Measurements from ENCODE around the gene ZNF248. TPM values are rescaled to one million over a fixed set of nuclear protein-coding genes. Genes with fewer than 3 reads are reported as not detected.
A peak's percentile ranks its signal among the peaks of the same experiment; 100 is the strongest.

ZNF248 gene
- total and polyA plus RNA-seq, 9 of the 15 experiments (the other 6 are each of a cell fraction or from before 2014, with no cell fraction given) = 4.5 to 16.5 (median 10.2) TPM

DNA sequence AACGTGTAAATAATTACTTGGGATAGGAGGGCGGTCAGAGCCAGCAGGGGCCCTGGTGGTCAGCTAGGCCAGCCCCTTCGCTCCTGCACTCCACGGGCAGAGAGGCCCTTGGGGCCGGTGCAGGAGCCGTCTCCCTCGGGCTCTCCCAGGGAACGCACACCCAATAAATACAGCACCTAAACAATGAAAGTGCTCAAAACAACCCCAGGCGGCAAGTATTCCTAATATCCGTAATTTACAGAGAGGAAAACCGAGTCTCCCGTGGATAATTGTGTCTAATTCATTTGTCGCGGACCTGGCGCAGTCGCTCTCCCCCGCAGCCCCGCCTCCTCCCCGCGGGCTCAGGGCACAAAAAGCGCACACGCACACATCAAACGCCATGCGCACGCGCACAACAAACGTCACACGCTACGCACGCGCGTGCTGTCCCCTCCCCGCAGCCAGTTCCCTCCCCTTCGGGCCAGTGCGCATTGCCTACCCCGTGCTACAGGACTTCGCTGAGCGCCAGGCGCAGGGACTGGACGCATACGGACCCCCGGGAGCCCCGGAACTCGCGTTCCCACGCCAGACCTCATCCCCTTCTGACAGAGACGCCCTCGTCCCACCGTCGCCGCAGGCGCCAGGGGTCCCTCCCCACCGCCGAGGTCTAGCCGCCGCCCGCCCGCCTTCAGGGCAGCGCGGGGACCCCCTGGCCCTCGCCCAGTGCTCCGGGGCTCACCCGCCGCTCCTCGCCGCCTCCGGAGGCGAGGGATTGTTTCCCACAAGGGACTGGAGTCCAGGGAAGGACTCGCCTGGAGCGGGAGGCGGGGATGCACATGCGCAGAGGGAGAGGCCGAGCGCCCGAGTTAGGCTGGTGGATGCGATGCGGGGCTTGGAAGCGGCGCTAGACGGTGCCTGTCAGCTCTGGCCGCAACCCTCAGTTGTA, at the start of gene ZNF248 (continued):
- TF ChIP-seq, protein P1, sequence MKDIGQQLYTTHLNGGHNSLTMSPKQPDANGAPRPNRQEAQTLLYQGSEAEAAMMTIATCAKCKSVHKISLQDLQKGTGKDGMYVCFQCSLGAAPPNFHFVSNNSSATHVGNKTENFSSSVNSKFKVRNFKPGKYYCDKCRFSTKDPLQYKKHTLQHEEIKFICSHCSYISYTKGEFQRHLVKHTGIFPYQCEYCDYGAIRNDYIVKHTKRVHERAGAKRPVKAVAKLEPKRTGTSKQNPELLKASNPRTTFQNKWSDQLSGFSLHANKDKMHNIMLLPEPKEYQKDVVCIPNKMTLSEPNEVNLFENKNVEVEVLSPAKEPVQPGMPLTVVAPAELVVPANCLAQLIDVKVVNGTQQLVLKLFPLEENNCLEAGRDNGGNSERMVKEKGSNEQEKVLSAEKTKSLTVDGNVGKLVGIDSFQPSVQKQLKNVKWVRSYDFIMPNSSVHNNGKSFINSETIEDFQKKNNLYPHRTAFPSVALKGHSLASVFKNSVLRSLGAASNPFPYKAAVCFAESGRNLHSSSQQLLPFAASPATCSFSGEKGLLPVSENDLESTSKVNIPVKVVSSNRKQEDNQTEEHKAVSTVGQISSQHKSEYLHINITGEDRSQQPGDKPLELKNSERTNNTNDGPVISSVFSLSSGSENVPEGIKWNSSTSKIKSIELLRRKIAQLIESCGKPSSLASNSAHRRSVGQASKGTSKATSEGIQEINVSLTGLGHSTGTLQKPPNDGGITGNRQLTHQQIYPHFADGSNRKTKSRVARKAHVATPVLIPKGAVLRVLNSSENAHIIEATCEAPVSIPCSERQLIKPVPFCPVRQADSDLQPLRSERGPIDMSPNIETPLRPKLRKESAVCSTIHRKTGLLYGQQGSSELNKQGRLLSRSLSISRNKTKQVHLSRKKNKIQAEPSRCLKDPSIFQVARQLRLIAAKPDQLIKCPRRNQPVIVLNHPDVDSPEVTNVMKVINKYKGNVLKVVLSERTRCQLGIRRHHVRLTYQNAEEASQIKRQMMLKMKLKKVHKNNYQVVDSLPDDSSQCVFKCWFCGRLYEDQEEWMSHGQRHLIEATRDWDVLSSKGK (CRISPR knock-in tag; IDR thresholded peaks at IDR 0.05) = no peak
- TF ChIP-seq CBFA2T3 (IDR thresholded peaks at IDR 0.05) = no peak
- TF ChIP-seq YBX1 (IDR thresholded peaks at IDR 0.05) = no peak
- TF ChIP-seq, protein P2, sequence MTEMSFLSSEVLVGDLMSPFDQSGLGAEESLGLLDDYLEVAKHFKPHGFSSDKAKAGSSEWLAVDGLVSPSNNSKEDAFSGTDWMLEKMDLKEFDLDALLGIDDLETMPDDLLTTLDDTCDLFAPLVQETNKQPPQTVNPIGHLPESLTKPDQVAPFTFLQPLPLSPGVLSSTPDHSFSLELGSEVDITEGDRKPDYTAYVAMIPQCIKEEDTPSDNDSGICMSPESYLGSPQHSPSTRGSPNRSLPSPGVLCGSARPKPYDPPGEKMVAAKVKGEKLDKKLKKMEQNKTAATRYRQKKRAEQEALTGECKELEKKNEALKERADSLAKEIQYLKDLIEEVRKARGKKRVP (CRISPR knock-in tag; IDR thresholded peaks at IDR 0.05) = no peak
- TF ChIP-seq SIN3A (IDR thresholded peaks at IDR 0.05; ENCODE audit: borderline replicate concordance in 2 of 2, control insufficient read depth in 1 of 2, low read depth in 2 of 2, low read length in 2 of 2) = no peak; a peak in 1 of 4 replicates
- TF ChIP-seq ZNF140 (CRISPR knock-in tag; IDR thresholded peaks at IDR 0.05) = no peak
- TF ChIP-seq, protein P3, sequence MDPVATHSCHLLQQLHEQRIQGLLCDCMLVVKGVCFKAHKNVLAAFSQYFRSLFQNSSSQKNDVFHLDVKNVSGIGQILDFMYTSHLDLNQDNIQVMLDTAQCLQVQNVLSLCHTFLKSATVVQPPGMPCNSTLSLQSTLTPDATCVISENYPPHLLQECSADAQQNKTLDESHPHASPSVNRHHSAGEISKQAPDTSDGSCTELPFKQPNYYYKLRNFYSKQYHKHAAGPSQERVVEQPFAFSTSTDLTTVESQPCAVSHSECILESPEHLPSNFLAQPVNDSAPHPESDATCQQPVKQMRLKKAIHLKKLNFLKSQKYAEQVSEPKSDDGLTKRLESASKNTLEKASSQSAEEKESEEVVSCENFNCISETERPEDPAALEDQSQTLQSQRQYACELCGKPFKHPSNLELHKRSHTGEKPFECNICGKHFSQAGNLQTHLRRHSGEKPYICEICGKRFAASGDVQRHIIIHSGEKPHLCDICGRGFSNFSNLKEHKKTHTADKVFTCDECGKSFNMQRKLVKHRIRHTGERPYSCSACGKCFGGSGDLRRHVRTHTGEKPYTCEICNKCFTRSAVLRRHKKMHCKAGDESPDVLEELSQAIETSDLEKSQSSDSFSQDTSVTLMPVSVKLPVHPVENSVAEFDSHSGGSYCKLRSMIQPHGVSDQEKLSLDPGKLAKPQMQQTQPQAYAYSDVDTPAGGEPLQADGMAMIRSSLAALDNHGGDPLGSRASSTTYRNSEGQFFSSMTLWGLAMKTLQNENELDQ (CRISPR knock-in tag; IDR thresholded peaks at IDR 0.05; ENCODE audit: borderline replicate concordance) = 0 out of 2 replicates have a peak, but pooled peaks have one; percentile 21
- TF ChIP-seq, protein P4, sequence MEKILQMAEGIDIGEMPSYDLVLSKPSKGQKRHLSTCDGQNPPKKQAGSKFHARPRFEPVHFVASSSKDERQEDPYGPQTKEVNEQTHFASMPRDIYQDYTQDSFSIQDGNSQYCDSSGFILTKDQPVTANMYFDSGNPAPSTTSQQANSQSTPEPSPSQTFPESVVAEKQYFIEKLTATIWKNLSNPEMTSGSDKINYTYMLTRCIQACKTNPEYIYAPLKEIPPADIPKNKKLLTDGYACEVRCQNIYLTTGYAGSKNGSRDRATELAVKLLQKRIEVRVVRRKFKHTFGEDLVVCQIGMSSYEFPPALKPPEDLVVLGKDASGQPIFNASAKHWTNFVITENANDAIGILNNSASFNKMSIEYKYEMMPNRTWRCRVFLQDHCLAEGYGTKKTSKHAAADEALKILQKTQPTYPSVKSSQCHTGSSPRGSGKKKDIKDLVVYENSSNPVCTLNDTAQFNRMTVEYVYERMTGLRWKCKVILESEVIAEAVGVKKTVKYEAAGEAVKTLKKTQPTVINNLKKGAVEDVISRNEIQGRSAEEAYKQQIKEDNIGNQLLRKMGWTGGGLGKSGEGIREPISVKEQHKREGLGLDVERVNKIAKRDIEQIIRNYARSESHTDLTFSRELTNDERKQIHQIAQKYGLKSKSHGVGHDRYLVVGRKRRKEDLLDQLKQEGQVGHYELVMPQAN (IDR thresholded peaks at IDR 0.05; ENCODE audit: borderline replicate concordance) = no peak; the same call in 1 of the 2 replicates
- TF ChIP-seq ZNF695 (CRISPR knock-in tag; IDR thresholded peaks at IDR 0.05) = no peak
- no peak for TF ChIP-seq ZNF174 (CRISPR knock-in tag; IDR thresholded peaks at IDR 0.05)
- TF ChIP-seq TAF15 (IDR thresholded peaks at IDR 0.05; ENCODE audit: low read depth, low read length) = no peak
- no peak for TF ChIP-seq C11orf30 (IDR thresholded peaks at IDR 0.05; ENCODE audit: low read depth)
- TF ChIP-seq RBM17 (IDR thresholded peaks at IDR 0.05; ENCODE audit: borderline replicate concordance, low read depth, low read length) = no peak
- TF ChIP-seq ZNF444 (CRISPR knock-in tag; IDR thresholded peaks at IDR 0.05) = no peak
- no peak for TF ChIP-seq DDX20 (tag; IDR thresholded peaks at IDR 0.05; ENCODE audit: low read depth)
- no peak for TF ChIP-seq STAT5A (IDR thresholded peaks at IDR 0.05; ENCODE audit: borderline replicate concordance, low read length)
- peak; percentile 66; the same call in 1 of the 2 replicates for TF ChIP-seq SAFB (IDR thresholded peaks at IDR 0.05; ENCODE audit: borderline replicate concordance, low read depth, low read length)
- TF ChIP-seq SMAD2 (IDR thresholded peaks at IDR 0.05; ENCODE audit: low read depth, low read length) = no peak
- TF ChIP-seq KAT2B (IDR thresholded peaks at IDR 0.05; ENCODE audit: low read depth, low read length) = no peak
